H1 (cell line): ENCODE results near the gene EMC7. TPM values are rescaled to one million over a fixed set of nuclear protein-coding genes. Genes with fewer than 3 reads are reported as not detected.

Experiments
- CTCF ChIA-PET: fragments of 300-600 bp; sonication (Branson Sonifier 250); formaldehyde crosslinking; loops from one replicate; lab custom pipeline; 2021; ENCODE audit not compliant: partially characterized antibody; lab: Charles Lee
- POLR2A ChIA-PET: fragments of 300-600 bp; sonication (Branson Sonifier 250); formaldehyde crosslinking; loops from one replicate; lab custom pipeline; 2021; ENCODE audit warnings: inconsistent platforms; ENCODE audit not compliant: partially characterized antibody; lab: Charles Lee
- DNase-seq, 2 experiments: peaks; one replicate each; pipeline versions ENCODE4 v3.0.0 to v3.0.0-alpha.2; 2010 to 2022; ENCODE audit warnings: low spot score in 2 of 2, low read depth in 1 of 2, mixed read lengths in 1 of 2
- FAIRE-seq: peaks from 2 replicates; lab custom pipeline; 2011; peaks lifted over from hg19 to GRCh38; lab: Jason Lieb, UNC
- H2AFZ ChIP-seq: 2 replicates; pipeline ENCODE4 v1.8.1; 2012; ENCODE audit warnings: low read length, inconsistent platforms
- H2AK5ac ChIP-seq: 2 replicates; pipeline ENCODE4 v1.6.1; 2013; ENCODE audit warnings: low read depth, low read length
- H2BK120ac ChIP-seq: replicated peaks from 2 replicates; pipeline ENCODE3; 2013; ENCODE audit warnings: low read depth, low read length, inconsistent platforms
- H2BK12ac ChIP-seq: 2 replicates; pipeline ENCODE4 v1.6.1; 2013; ENCODE audit warnings: low read depth, low read length
- H2BK15ac ChIP-seq: 2 replicates; pipeline ENCODE4 v1.6.1; 2013; ENCODE audit warnings: low read length
- H2BK20ac ChIP-seq: 2 replicates; pipeline ENCODE4 v1.6.1; 2013; ENCODE audit warnings: low read length
- H2BK5ac ChIP-seq: 2 replicates; pipeline ENCODE4 v1.6.1; 2013; ENCODE audit warnings: low read depth, low read length
- H3K14ac ChIP-seq: 2 replicates; pipeline ENCODE4 v1.6.1; 2013; ENCODE audit warnings: inconsistent platforms; ENCODE audit not compliant: insufficient read length
- H3K18ac ChIP-seq: 2 replicates; pipeline ENCODE4 v1.6.1; 2013; ENCODE audit warnings: low read length; ENCODE audit errors: extremely low read depth
- H3K23ac ChIP-seq: 2 replicates; pipeline ENCODE4 v1.6.1; 2013; ENCODE audit warnings: inconsistent platforms; ENCODE audit not compliant: insufficient read length
- H3K23me2 ChIP-seq: 2 replicates; pipeline ENCODE4 v1.6.1; 2013; ENCODE audit warnings: low read depth, low read length
- H3K27ac ChIP-seq: 2 replicates; pipeline ENCODE4 v1.6.1; 2011; ENCODE audit warnings: low read depth, low read length, inconsistent platforms
- H3K27me3 ChIP-seq, 4 experiments: replicated peaks in 1 of 4; 1 replicate in 1 of 4; 2 replicates in 3 of 4; pipeline versions ENCODE4 v1.6.1 to v1.8.1; 2011 to 2013; ENCODE audit warnings: low read length in 3 of 4, mild to moderate bottlenecking in 3 of 4, inconsistent platforms in 2 of 4, mixed read lengths in 2 of 4, moderate library complexity in 1 of 4; ENCODE audit not compliant: control insufficient read depth in 3 of 4, insufficient read depth in 3 of 4; ENCODE audit errors: extremely low read depth in 1 of 4
- H3K36me3 ChIP-seq, 4 experiments: 2 replicates each; pipeline versions ENCODE4 v1.6.1 to v1.8.1; 2011 to 2013; ENCODE audit warnings: mild to moderate bottlenecking in 4 of 4, low read length in 3 of 4, moderate library complexity in 2 of 4, control low read depth in 1 of 4, inconsistent platforms in 1 of 4; ENCODE audit not compliant: insufficient read depth in 4 of 4, control insufficient read depth in 2 of 4
- H3K4ac ChIP-seq: replicated peaks from 2 replicates; pipeline ENCODE3; 2013; ENCODE audit warnings: low read length, low read depth, mixed read lengths, inconsistent platforms; ENCODE audit not compliant: insufficient read length
- H3K4me1 ChIP-seq, 4 experiments: replicated peaks in 1 of 4; 1 replicate in 1 of 4; 2 replicates in 3 of 4; pipeline versions ENCODE4 v1.6.1 to v1.8.1; 2011 to 2013; ENCODE audit warnings: low read length in 3 of 4, inconsistent platforms in 2 of 4, mixed read lengths in 1 of 4; ENCODE audit not compliant: insufficient read depth in 4 of 4, control insufficient read depth in 3 of 4
- H3K4me2 ChIP-seq, 2 experiments: 2 replicates each; pipeline versions ENCODE4 v1.6.1 to v1.8.1; 2011 to 2013; ENCODE audit warnings: low read depth in 2 of 2, low read length in 2 of 2, control low read depth in 1 of 2, inconsistent platforms in 1 of 2, mild to moderate bottlenecking in 1 of 2; ENCODE audit not compliant: insufficient read depth in 1 of 2
- H3K4me3 ChIP-seq, 4 experiments: fragments of 200-600, 300-600 bp in 1 of 4; sonication (generic), shearing (Covaris generic), sonication (Bioruptor Twin) in 1 of 4; 2 replicates each; pipeline versions ENCODE4 v1.5.1 to v1.8.1; 2011 to 2016; ENCODE audit warnings: low read length in 4 of 4, low read depth in 3 of 4, control low read depth in 2 of 4, inconsistent platforms in 2 of 4, mild to moderate bottlenecking in 2 of 4, mixed read lengths in 1 of 4, moderate library complexity in 1 of 4; ENCODE audit not compliant: insufficient read depth in 2 of 4; ENCODE audit errors: extremely low read depth in 1 of 4
- H3K56ac ChIP-seq: replicated peaks from 2 replicates; pipeline ENCODE3; 2013; ENCODE audit warnings: low read depth, mild to moderate bottlenecking, mixed read lengths, low read length, inconsistent platforms; ENCODE audit not compliant: insufficient read length
- H3K79me1 ChIP-seq: 2 replicates; pipeline ENCODE4 v1.6.1; 2013; ENCODE audit warnings: low read depth, low read length, control low read depth
- H3K79me2 ChIP-seq, 2 experiments: 2 replicates each; pipeline versions ENCODE4 v1.6.1 to v1.8.1; 2012 to 2013; ENCODE audit warnings: low read length in 2 of 2, mild to moderate bottlenecking in 2 of 2, inconsistent platforms in 1 of 2; ENCODE audit not compliant: insufficient read depth in 2 of 2, control insufficient read depth in 1 of 2
- H3K9ac ChIP-seq, 4 experiments: replicated peaks in 1 of 4; 1 replicate in 1 of 4; 2 replicates in 3 of 4; pipeline versions ENCODE4 v1.6.1 to v1.8.1; 2011 to 2013; ENCODE audit warnings: low read depth in 3 of 4, low read length in 3 of 4, control low read depth in 2 of 4, mild to moderate bottlenecking in 2 of 4, moderate library complexity in 2 of 4, inconsistent platforms in 1 of 4; ENCODE audit errors: extremely low read depth in 1 of 4
- H3K9me3 ChIP-seq, 2 experiments: 2 replicates each; pipeline versions ENCODE4 v1.6.1 to v1.8.1; 2012 to 2013; ENCODE audit warnings: mild to moderate bottlenecking in 2 of 2, moderate library complexity in 2 of 2, control low read depth in 1 of 2, inconsistent platforms in 1 of 2, low read depth in 1 of 2, low read length in 1 of 2, mixed read lengths in 1 of 2; ENCODE audit not compliant: insufficient read depth in 2 of 2
- H4K20me1 ChIP-seq, 2 experiments: replicated peaks in 1 of 2; 2 replicates each; pipeline versions ENCODE3 to v1.8.1; 2011 to 2013; ENCODE audit warnings: inconsistent platforms in 2 of 2, low read length in 2 of 2, mild to moderate bottlenecking in 1 of 2; ENCODE audit not compliant: insufficient read depth in 2 of 2, control insufficient read depth in 1 of 2
- H4K5ac ChIP-seq: 2 replicates; pipeline ENCODE4 v1.6.1; 2013; ENCODE audit warnings: low read length, low read depth, mixed read lengths, inconsistent platforms; ENCODE audit not compliant: insufficient read length
- H4K8ac ChIP-seq: 2 replicates; pipeline ENCODE4 v1.8.0; 2013; ENCODE audit warnings: mild to moderate bottlenecking, moderate library complexity, low read length, inconsistent platforms; ENCODE audit not compliant: insufficient read depth; ENCODE audit errors: extremely low read depth
- H4K91ac ChIP-seq: replicated peaks from 2 replicates; pipeline ENCODE3; 2013; ENCODE audit warnings: low read length, mixed read lengths, inconsistent platforms; ENCODE audit not compliant: insufficient read length
- CBX5 ChIP-seq: fragments of 300-800, 300-1000 bp; sonication (generic); IDR thresholded peaks from 2 replicates; pipeline ENCODE4 v1.7.1; 2016; ENCODE audit warnings: antibody characterized with exemption, low read length, low read depth
- CHD2 ChIP-seq: IDR thresholded peaks from 2 replicates; pipeline ENCODE4 v1.6.1; 2012; ENCODE audit warnings: low read length, improper control_type of control experiment
- CREB1 ChIP-seq: IDR thresholded peaks from 2 replicates; pipeline ENCODE4 v1.6.1; 2012; ENCODE audit warnings: inconsistent platforms
- CTBP2 ChIP-seq: IDR thresholded peaks from 2 replicates; pipeline ENCODE4 v1.7.0; 2011; ENCODE audit warnings: borderline replicate concordance, mild to moderate bottlenecking, moderate library complexity, mixed read lengths, low read length; ENCODE audit not compliant: insufficient read depth, insufficient read length
- EP300 ChIP-seq, 2 experiments: IDR thresholded peaks; 1 replicate in 1 of 2; 2 replicates in 1 of 2; pipeline ENCODE4 v1.6.1; 2011 to 2012; ENCODE audit warnings: low read depth in 2 of 2, low read length in 2 of 2, mild to moderate bottlenecking in 2 of 2, borderline replicate concordance in 1 of 2, inconsistent platforms in 1 of 2, moderate library complexity in 1 of 2
- FOSL1 ChIP-seq: IDR thresholded peaks from 2 replicates; pipeline ENCODE4 v1.6.1; 2011; ENCODE audit warnings: mild to moderate bottlenecking, low read depth, low read length, moderate library complexity; ENCODE audit not compliant: insufficient read depth
- HDAC6 ChIP-seq: IDR thresholded peaks from one replicate; pipeline ENCODE4 v1.7.1; 2012; ENCODE audit warnings: low read depth, mild to moderate bottlenecking, inconsistent platforms, low read length, moderate library complexity
- JUN ChIP-seq: IDR thresholded peaks from 2 replicates; pipeline ENCODE4 v1.6.1; 2011; ENCODE audit warnings: low read depth, mild to moderate bottlenecking, improper control_type of control experiment, low read length
- JUND ChIP-seq: IDR thresholded peaks from 2 replicates; pipeline ENCODE4 v1.6.1; 2011; ENCODE audit warnings: mild to moderate bottlenecking, improper control_type of control experiment, low read length
- PHF8 ChIP-seq: fragments of 200-600 bp; sonication (generic); conservative IDR thresholded peaks from 2 replicates; pipeline ENCODE4 v1.7.1; 2012; ENCODE audit warnings: low read depth, mild to moderate bottlenecking, inconsistent platforms, low read length, moderate library complexity
- POLR2AphosphoS5 ChIP-seq: IDR thresholded peaks from 2 replicates; pipeline ENCODE4 v1.6.1; 2011; ENCODE audit warnings: low read depth, low read length
- POU5F1 ChIP-seq: IDR thresholded peaks from 2 replicates; pipeline ENCODE4 v1.6.1; 2011; ENCODE audit warnings: low read depth, mild to moderate bottlenecking, low read length, moderate library complexity
- SIN3A ChIP-seq, 2 experiments: IDR thresholded peaks in 1 of 2; conservative IDR thresholded peaks in 1 of 2; 2 replicates each; pipeline ENCODE4 v1.6.1; 2011 to 2012; ENCODE audit warnings: low read length in 2 of 2, improper control_type of control experiment in 1 of 2, low read depth in 1 of 2, mild to moderate bottlenecking in 1 of 2
- SP1 ChIP-seq: IDR thresholded peaks from 2 replicates; pipeline ENCODE4 v1.6.1; 2011; ENCODE audit warnings: low read depth, low read length
- WGBS, 2 experiments: shearing (Covaris generic) in 1 of 2; methylation state at CpG; one replicate each; pipeline versions ENCODE4 v1.1.6 to v1.1.7; 2013 to 2015; ENCODE audit warnings: low lambda C conversion rate in 2 of 2, mixed read lengths in 2 of 2, inconsistent platforms in 1 of 2, low coverage in 1 of 2, missing lambda C conversion rate in 1 of 2; ENCODE audit not compliant: insufficient replicate concordance in 2 of 2, insufficient coverage in 1 of 2, insufficient read length in 1 of 2; ENCODE audit errors: extremely low coverage in 1 of 2, missing lambda C conversion rate in 1 of 2; 5-methylcytosine and 5-hydroxymethylcytosine counted together
- polyA plus RNA-seq, 7 experiments: library from polyadenylated mRNA; depleted of rRNA in 3 of 7; stranded (reverse) in 5 of 7; unstranded in 2 of 7; fragments of >200 nt in 5 of 7; fragments of 200-250 nt in 2 of 7; gene quantifications; 1 replicate in 5 of 7; 2 replicates in 1 of 7; 4 replicates in 1 of 7; pipeline versions ENCODE4 v1.2.1 to v1.2.3, GENCODE V29; 2011 to 2013; ENCODE audit warnings: missing spikeins in 2 of 7, mixed read lengths in 2 of 7
- total RNA-seq: library from RNA; stranded (reverse); fragmentation: NEBNext Ultra II Directional; extraction: Animal tissue kit (Norgen Biotek cat#: 25700); gene quantifications from 2 replicates; pipeline ENCODE4 v1.2.1, GENCODE V29; 2021
- TF ChIP-seq, protein P1 (sequence below): IDR thresholded peaks from 2 replicates; pipeline ENCODE4 v1.6.1; 2012; ENCODE audit warnings: inconsistent platforms

Gene EMC7
- total and polyA plus RNA-seq, 2 of the 8 experiments (the other 6 are each of a cell fraction or from before 2014, with no cell fraction given): 29.0 to 39.0 TPM

DNA sequence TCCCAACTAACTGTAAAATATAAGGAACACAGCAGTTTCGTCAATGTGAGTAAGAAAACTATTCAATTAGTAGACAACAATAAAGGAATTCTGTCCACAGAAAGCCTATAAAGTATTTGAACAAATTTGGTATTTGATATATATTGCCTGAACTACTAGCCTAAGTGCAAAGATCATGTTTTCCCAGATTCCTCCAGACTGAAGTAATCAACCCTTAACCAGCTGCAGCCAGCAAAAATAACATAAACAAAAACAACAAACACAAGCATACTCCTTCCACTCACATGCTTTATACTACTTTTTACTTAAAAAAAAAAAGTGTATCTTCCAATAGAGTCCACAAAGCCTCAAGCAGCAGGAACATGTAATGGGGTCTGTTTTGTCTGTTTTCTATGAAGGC lies 24.3 kb upstream of the EMC7 start:
- Histone ChIP-seq H3K27me3 (no peaks in the 10 kb centered on the region), H3K9ac (no peak overlapping the region), H2BK120ac (no peak overlapping the region), H4K91ac (no peak overlapping the region), H3K27ac (no peak overlapping the region), H3K14ac (no peak overlapping the region), H3K4me3 (no peak overlapping the region), H4K20me1 (no peaks in the 10 kb centered on the region), H3K23ac (no peak overlapping the region), H2BK15ac (no peak overlapping the region), H3K4me2 (no peak overlapping the region), H2AFZ (no peak overlapping the region), H3K36me3 (no peaks in the 10 kb centered on the region), H4K8ac (no peak overlapping the region), H2BK12ac (no peak overlapping the region), H3K79me2 (no peaks in the 10 kb centered on the region), H3K4ac (no peak overlapping the region), H2BK20ac (no peak overlapping the region), H2AK5ac (no peak overlapping the region), H4K5ac (no peak overlapping the region), H3K79me1 (no peaks in the 10 kb centered on the region), H3K4me1 (no peaks in the 10 kb centered on the region), H3K56ac (no peak overlapping the region), H2BK5ac (no peak overlapping the region), H3K18ac (no peak overlapping the region), H3K9me3 (no peaks in the 10 kb centered on the region), H3K23me2 (no peaks in the 10 kb centered on the region)
- FAIRE-seq (no peak), DNase-seq (no peak)
- WGBS, 2 experiments: 63% methylated on average over 1 of the region's 1 CpG; no CpG with 5 or more reads in 1 of the 2 experiments
- POLR2A ChIA-PET: interaction anchor here (0.6 to 1.6 kb wide), 6 partner anchors 9 to 87 kb away, joined by 3 to 7 read pairs (median 3); no protein-coding TSS in a partner anchor
- CTCF ChIA-PET: interaction anchor here (1.8 to 4.3 kb wide), 2 partner anchors 16 to 63 kb away, joined by 3 to 33 read pairs; no protein-coding TSS in a partner anchor
- TF ChIP-seq CREB1: no peak
- TF ChIP-seq CHD2: no peak
- TF ChIP-seq FOSL1: no peak
- no peak for TF ChIP-seq JUND
- TF ChIP-seq POLR2AphosphoS5: no peak
- no peak for TF ChIP-seq SIN3A (conservative IDR thresholded peaks at IDR 0.05 in 1 of 2, IDR thresholded peaks at IDR 0.05 in 1 of 2; ENCODE audit: low read depth in 1 of 2, low read length in 2 of 2)
- TF ChIP-seq HDAC6: no peak
- TF ChIP-seq PHF8: no peak
- TF ChIP-seq CTBP2: no peak
- TF ChIP-seq POU5F1: no peak
- TF ChIP-seq, protein P1, sequence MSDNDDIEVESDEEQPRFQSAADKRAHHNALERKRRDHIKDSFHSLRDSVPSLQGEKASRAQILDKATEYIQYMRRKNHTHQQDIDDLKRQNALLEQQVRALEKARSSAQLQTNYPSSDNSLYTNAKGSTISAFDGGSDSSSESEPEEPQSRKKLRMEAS: no peak
- no peak for TF ChIP-seq CBX5
- TF ChIP-seq EP300 (IDR thresholded peaks at IDR 0.05; ENCODE audit: borderline replicate concordance in 1 of 2, low read depth in 2 of 2, low read length in 2 of 2): no peak
- no peak for TF ChIP-seq SP1
- no peak for TF ChIP-seq JUN
